IMR-90 (cell line): ENCODE results near the gene CA6. TPM values are rescaled to one million over a fixed set of nuclear protein-coding genes. Genes with fewer than 3 reads are reported as not detected.

Experiments used
- ATAC-seq: fragments of 200-7000 bp; cut with Tn5 transposase; 2 replicates; pipeline ENCODE4 v1.9.1; 2020; ENCODE audit warnings: low read depth, mild to moderate bottlenecking, moderate library complexity
- BruUV-seq: library from RNA; stranded (reverse); fragments of 400-500 nt; replicated peaks from 2 replicates; lab custom pipeline; 2021; lab: Mats Ljungman, UMichigan
- CTCF ChIA-PET: fragments of 300-600 bp; formaldehyde crosslinking; extraction: SDS; loops from one replicate; lab custom pipeline; 2021; ENCODE audit warnings: antibody characterized with exemption; lab: Yijun Ruan, JAX
- POLR2A ChIA-PET: fragments of 300-600 bp; sonication (Branson Sonifier 250); formaldehyde crosslinking; loops from one replicate; lab custom pipeline; 2022; ENCODE audit warnings: antibody characterized with exemption; ENCODE audit not compliant: unreplicated experiment; lab: Charles Lee
- DNase-seq: peaks from one replicate; pipeline ENCODE4 v3.0.0; 2013
- H2AFZ ChIP-seq: replicated peaks from 2 replicates; pipeline ENCODE3; 2013; ENCODE audit warnings: low read length, mild to moderate bottlenecking; ENCODE audit not compliant: poor library complexity
- H2AK5ac ChIP-seq: 2 replicates; pipeline ENCODE4 v1.6.1; 2013; ENCODE audit warnings: low read depth, low read length, inconsistent platforms
- H2AK9ac ChIP-seq: replicated peaks from 2 replicates; pipeline ENCODE3; 2013; ENCODE audit warnings: mild to moderate bottlenecking, low read depth, low read length, moderate library complexity; ENCODE audit not compliant: poor library complexity
- H2BK120ac ChIP-seq: 2 replicates; pipeline ENCODE4 v1.6.1; 2013; ENCODE audit warnings: low read depth, low read length, inconsistent platforms
- H2BK15ac ChIP-seq: 3 replicates; pipeline ENCODE4 v1.6.1; 2013; ENCODE audit warnings: low read depth, low read length, inconsistent platforms
- H2BK20ac ChIP-seq: 2 replicates; pipeline ENCODE4 v1.6.1; 2013; ENCODE audit warnings: low read depth, mild to moderate bottlenecking, inconsistent platforms, low read length, moderate library complexity
- H2BK5ac ChIP-seq: 2 replicates; pipeline ENCODE4 v1.6.1; 2013; ENCODE audit warnings: mild to moderate bottlenecking, low read depth, low read length, inconsistent platforms; ENCODE audit not compliant: poor library complexity, severe bottlenecking
- H3K14ac ChIP-seq: replicated peaks from 2 replicates; pipeline ENCODE4 v1.6.1; 2013; ENCODE audit warnings: low read depth, low read length, inconsistent platforms
- H3K18ac ChIP-seq: 2 replicates; pipeline ENCODE4 v1.6.1; 2013; ENCODE audit warnings: low read depth, low read length, control low read depth
- H3K23ac ChIP-seq: 2 replicates; pipeline ENCODE4 v1.6.1; 2013; ENCODE audit warnings: low read depth, low read length, inconsistent platforms
- H3K27ac ChIP-seq: 2 replicates; pipeline ENCODE4 v1.5.1; 2013; ENCODE audit warnings: mild to moderate bottlenecking, control low read depth, low read length; ENCODE audit not compliant: insufficient read depth
- H3K27me3 ChIP-seq: 2 replicates; pipeline ENCODE4 v1.6.1; 2013; ENCODE audit warnings: low read length; ENCODE audit not compliant: control insufficient read depth, insufficient read depth
- H3K36me3 ChIP-seq: 2 replicates; pipeline ENCODE4 v1.6.1; 2013; ENCODE audit warnings: low read length, mixed read lengths; ENCODE audit not compliant: control insufficient read depth, insufficient read depth
- H3K4ac ChIP-seq: 2 replicates; pipeline ENCODE4 v1.6.1; 2013; ENCODE audit warnings: low read depth, low read length, inconsistent platforms
- H3K4me1 ChIP-seq: 2 replicates; pipeline ENCODE4 v1.6.1; 2013; ENCODE audit warnings: low read length, mixed read lengths; ENCODE audit not compliant: control insufficient read depth, insufficient read depth
- H3K4me2 ChIP-seq: 2 replicates; pipeline ENCODE4 v1.6.1; 2013; ENCODE audit warnings: low read depth, mild to moderate bottlenecking, control low read depth, low read length, moderate library complexity
- H3K4me3 ChIP-seq: 2 replicates; pipeline ENCODE4 v1.5.1; 2013; ENCODE audit warnings: low read depth, mild to moderate bottlenecking, control low read depth, low read length, moderate library complexity; ENCODE audit not compliant: insufficient read depth
- H3K56ac ChIP-seq: 2 replicates; pipeline ENCODE4 v1.6.1; 2013; ENCODE audit warnings: low read length, inconsistent platforms; ENCODE audit not compliant: insufficient read depth; ENCODE audit errors: extremely low read depth
- H3K79me1 ChIP-seq, 2 experiments: 2 replicates each; pipeline ENCODE4 v1.6.1; 2013; ENCODE audit warnings: low read length in 2 of 2, inconsistent platforms in 1 of 2, low read depth in 1 of 2
- H3K9ac ChIP-seq: 2 replicates; pipeline ENCODE4 v1.6.1; 2013; ENCODE audit warnings: low read depth, low read length, control low read depth
- H3K9me1 ChIP-seq: 2 replicates; pipeline ENCODE4 v1.6.1; 2013; ENCODE audit warnings: low read length, inconsistent platforms; ENCODE audit not compliant: insufficient read depth
- H3K9me3 ChIP-seq: 2 replicates; pipeline ENCODE4 v1.6.1; 2013; ENCODE audit warnings: low read length; ENCODE audit not compliant: control insufficient read depth, insufficient read depth
- H4K20me1 ChIP-seq: 2 replicates; pipeline ENCODE4 v1.6.1; 2013; ENCODE audit warnings: low read length, inconsistent platforms; ENCODE audit not compliant: insufficient read depth
- H4K5ac ChIP-seq: 2 replicates; pipeline ENCODE4 v1.6.1; 2013; ENCODE audit warnings: mild to moderate bottlenecking, low read depth, low read length, control low read depth
- H4K8ac ChIP-seq, 2 experiments: 2 replicates each; pipeline ENCODE4 v1.6.1; 2013; ENCODE audit warnings: low read depth in 2 of 2, low read length in 2 of 2, control low read depth in 1 of 2, inconsistent platforms in 1 of 2
- H4K91ac ChIP-seq: 2 replicates; pipeline ENCODE4 v1.6.1; 2013; ENCODE audit warnings: low read depth, low read length, inconsistent platforms; ENCODE audit not compliant: insufficient read depth
- BHLHE40 ChIP-seq: fragments of 150-350 bp; IDR thresholded peaks from 2 replicates; pipeline ENCODE4 v1.6.1; 2016; ENCODE audit warnings: mild to moderate bottlenecking, low read depth, low read length
- CEBPB ChIP-seq: IDR thresholded peaks from 2 replicates; pipeline ENCODE4 v1.6.1; 2012; ENCODE audit warnings: low read depth, low read length, improper control_type of control experiment
- CTCF ChIP-seq: conservative IDR thresholded peaks from 2 replicates; pipeline ENCODE4 v1.5.1; 2012; ENCODE audit warnings: mild to moderate bottlenecking, low read depth, low read length, improper control_type of control experiment
- ELK1 ChIP-seq: fragments of 150-350 bp; IDR thresholded peaks from 2 replicates; pipeline ENCODE4 v1.6.1; 2016; ENCODE audit warnings: low read depth, mild to moderate bottlenecking, low read length, moderate library complexity, borderline replicate concordance
- FOS ChIP-seq: fragments of 150-350 bp; IDR thresholded peaks from 2 replicates; pipeline ENCODE4 v1.6.1; 2016; ENCODE audit warnings: low read depth, low read length
- MAFK ChIP-seq: IDR thresholded peaks from 2 replicates; pipeline ENCODE4 v1.6.1; 2012; ENCODE audit warnings: low read depth, low read length, improper control_type of control experiment
- MAZ ChIP-seq: IDR thresholded peaks from 2 replicates; pipeline ENCODE4 v1.6.1; 2012; ENCODE audit warnings: low read depth, mild to moderate bottlenecking, low read length, improper control_type of control experiment, moderate library complexity, borderline replicate concordance
- MXI1 ChIP-seq: IDR thresholded peaks from 2 replicates; pipeline ENCODE4 v1.6.1; 2012; ENCODE audit warnings: low read depth, mild to moderate bottlenecking, low read length, moderate library complexity, borderline replicate concordance
- NFE2L2 ChIP-seq: fragments of 150-350 bp; IDR thresholded peaks from 2 replicates; pipeline ENCODE4 v1.6.1; 2016; ENCODE audit warnings: low read depth, mild to moderate bottlenecking, low read length
- POLR2A ChIP-seq: IDR thresholded peaks from 2 replicates; pipeline ENCODE4 v1.6.1; 2012; ENCODE audit warnings: mild to moderate bottlenecking, low read depth, low read length
- RAD21 ChIP-seq: IDR thresholded peaks from 2 replicates; pipeline ENCODE4 v1.6.1; 2012; ENCODE audit warnings: low read length, improper control_type of control experiment
- RCOR1 ChIP-seq: IDR thresholded peaks from 2 replicates; pipeline ENCODE4 v1.6.1; 2012; ENCODE audit warnings: mild to moderate bottlenecking, low read length, improper control_type of control experiment; ENCODE audit not compliant: insufficient replicate concordance
- RFX5 ChIP-seq: IDR thresholded peaks from 2 replicates; pipeline ENCODE4 v1.8.0; 2012; ENCODE audit warnings: low read depth, mild to moderate bottlenecking, low read length, moderate library complexity
- SMC3 ChIP-seq: fragments of 150-350 bp; IDR thresholded peaks from 2 replicates; pipeline ENCODE4 v1.6.1; 2016; ENCODE audit warnings: low read depth, mild to moderate bottlenecking, antibody characterized with exemption, low read length, moderate library complexity
- USF2 ChIP-seq: fragments of 150-350 bp; IDR thresholded peaks from 2 replicates; pipeline ENCODE4 v1.6.1; 2017; ENCODE audit warnings: mild to moderate bottlenecking, antibody characterized with exemption, low read length, low read depth
- whole genome bisulfite sequencing, 2 experiments: methylation state at CpG; one replicate each; pipeline versions ENCODE4 v1.1.5 to v1.1.7; 2013; ENCODE audit warnings: missing lambda C conversion rate in 2 of 2; ENCODE audit not compliant: insufficient read length in 1 of 2; ENCODE audit errors: extremely low coverage in 2 of 2; 5-methylcytosine and 5-hydroxymethylcytosine counted together
- dilution Hi-C: fragments of 300-500 bp; cut with HindIII; formaldehyde crosslinking; loops from one replicate; pipeline ENCODE4 v1.14.3; 2018; ENCODE audit warnings: low sequenced_read_pairs; ENCODE audit not compliant: unreplicated experiment
- in situ Hi-C: fragments of 300-500 bp; cut with MboI; formaldehyde crosslinking; loops from 3 replicates; pipeline ENCODE4 v1.14.3; 2019; ENCODE audit warnings: low sequenced_read_pairs, inconsistent platforms, mixed read lengths
- intact Hi-C: fragments of 100-400 bp; cut with micrococcal nuclease; formaldehyde crosslinking; loops from 2 replicates; pipeline ENCODE4 v1.10.0; 2022
- polyA plus RNA-seq, 3 experiments: library from polyadenylated mRNA; depleted of rRNA; stranded (reverse); fragments of >200 nt; gene quantifications; 2 replicates each; pipeline ENCODE4 v1.2.3, GENCODE V29; 2012; ENCODE audit warnings: low replicate concordance in 1 of 3
- total RNA-seq: library from RNA; depleted of rRNA; stranded (reverse); fragments of >200 nt; gene quantifications from 2 replicates; pipeline ENCODE4 v1.2.3, GENCODE V29; 2012

Gene CA6
- total and polyA plus RNA-seq, 2 of the 4 experiments (the other 2 are of a cell fraction) = not detected

GRCh38 chr1:8941906-8942305 is 3.8 kb upstream of the CA6 start:
- H3K14ac ChIP-seq = no peak overlapping the region
- H3K4me1 ChIP-seq = no peaks in the 10 kb centered on the region
- H2BK20ac ChIP-seq = no peak overlapping the region
- H2BK15ac ChIP-seq = no peak overlapping the region
- no peak overlapping the region for H3K23ac ChIP-seq
- in situ Hi-C loops = no loop called here
- H4K8ac ChIP-seq = no peak overlapping the region
- no peaks in the 10 kb centered on the region for H3K36me3 ChIP-seq
- H2BK120ac ChIP-seq = no peak overlapping the region
- BruUV-seq = no TSS peak
- H3K18ac ChIP-seq = no peak overlapping the region
- H3K27ac ChIP-seq = no peak overlapping the region
- no peak overlapping the region for H3K56ac ChIP-seq
- H2AFZ ChIP-seq = no peak overlapping the region
- TF ChIP-seq MAFK (0 out of 2 replicates have a peak, but pooled peaks have one; percentile 3), SMC3 (no peak), RAD21 (no peak), RCOR1 (no peak), BHLHE40 (no peak; the same call in 1 of the 2 replicates), POLR2A (no peak), CTCF (no peak), RFX5 (no peak), FOS (peak; percentile 68; the same call in 1 of the 2 replicates), ELK1 (no peak), NFE2L2 (no peak), MAZ (no peak), MXI1 (no peak), USF2 (no peak), CEBPB (no peak)
- dilution Hi-C loops = no loop called here
- CTCF ChIA-PET = interaction anchor here (0.8 kb wide), 1 partner anchor 24 kb away, joined by 5 read pairs; no protein-coding TSS in a partner anchor
- no peaks in the 10 kb centered on the region for H4K20me1 ChIP-seq
- no peaks in the 10 kb centered on the region for H3K9me1 ChIP-seq
- no peak overlapping the region for H3K4me3 ChIP-seq
- ATAC-seq (peak; percentile 97), DNase-seq (peak; percentile 91)
- H2AK5ac ChIP-seq = no peak overlapping the region
- H4K5ac ChIP-seq = no peak overlapping the region
- no peak overlapping the region for H3K9ac ChIP-seq
- WGBS, 2 experiments = 100% methylated on average over 1 of the region's 6 CpGs; no CpG with 5 or more reads in 1 of the 2 experiments
- no peak overlapping the region for H3K4ac ChIP-seq
- H3K27me3 ChIP-seq = no peaks in the 10 kb centered on the region
- H3K4me2 ChIP-seq = no peak overlapping the region
- H2BK5ac ChIP-seq = no peak overlapping the region
- H4K91ac ChIP-seq = no peak overlapping the region
- H3K79me1 ChIP-seq = no peaks in the 10 kb centered on the region
- intact Hi-C loops = no loop called here
- POLR2A ChIA-PET = no interaction called here
- no peak overlapping the region for H2AK9ac ChIP-seq
- H3K9me3 ChIP-seq = peaks cover 5% of the 10 kb centered on the region
